HepG2 (cell line): Measurements from ENCODE around the gene C16orf95. TPM values are rescaled to one million over a fixed set of nuclear protein-coding genes. Genes with fewer than 3 reads are reported as not detected.

Experiments
- AGO2 ChIP-seq: fragments of 200-400 bp; formaldehyde crosslinking; optimal IDR thresholded peaks from 2 replicates; pipeline ENCODE3; 2017; ENCODE audit warnings: mild to moderate bottlenecking, low read depth, low read length, moderate library complexity
- CBX5 ChIP-seq: sonication (generic); formaldehyde crosslinking; IDR thresholded peaks from 2 replicates; pipeline ENCODE4 v1.4.0; 2020; ENCODE audit warnings: missing genetic modification reagents, borderline replicate concordance
- KLF9 ChIP-seq: IDR thresholded peaks from 2 replicates; pipeline ENCODE4 v1.6.1; 2016; ENCODE audit warnings: low read depth
- MAFF ChIP-seq: IDR thresholded peaks from 2 replicates; pipeline ENCODE4 v1.6.1; 2011; ENCODE audit warnings: low read depth, low read length, improper control_type of control experiment
- POLR2G ChIP-seq: fragments of 200-400 bp; formaldehyde crosslinking; IDR thresholded peaks from 2 replicates; pipeline ENCODE4 v1.6.1; 2018; ENCODE audit warnings: mild to moderate bottlenecking, low read depth, low read length, moderate library complexity
- ZBTB3 ChIP-seq: sonication (generic); formaldehyde crosslinking; IDR thresholded peaks from 2 replicates; pipeline ENCODE4 v1.4.0; 2020; ENCODE audit warnings: low read depth, mild to moderate bottlenecking, moderate library complexity, missing genetic modification reagents, borderline replicate concordance
- ZBTB38 ChIP-seq: sonication (generic); formaldehyde crosslinking; IDR thresholded peaks from 2 replicates; pipeline ENCODE4 v1.5.1; 2020; ENCODE audit warnings: mild to moderate bottlenecking, missing genetic modification reagents
- ZFP41 ChIP-seq: sonication (generic); formaldehyde crosslinking; IDR thresholded peaks from 2 replicates; pipeline ENCODE4 v1.4.0; 2020; ENCODE audit warnings: mild to moderate bottlenecking, missing genetic modification reagents, borderline replicate concordance
- ZNF230 ChIP-seq: sonication (generic); formaldehyde crosslinking; IDR thresholded peaks from 2 replicates; pipeline ENCODE4 v1.4.0; 2020; ENCODE audit warnings: mild to moderate bottlenecking, missing genetic modification reagents
- ZNF496 ChIP-seq: sonication (generic); formaldehyde crosslinking; IDR thresholded peaks from 2 replicates; pipeline ENCODE4 v1.8.1; 2023; ENCODE audit warnings: mild to moderate bottlenecking, moderate library complexity, missing genetic modification reagents; ENCODE audit not compliant: insufficient replicate concordance
- ZNF549 ChIP-seq: sonication (generic); formaldehyde crosslinking; IDR thresholded peaks from 2 replicates; pipeline ENCODE4 v1.5.0; 2020; ENCODE audit warnings: missing genetic modification reagents
- ZNF605 ChIP-seq: sonication (generic); formaldehyde crosslinking; IDR thresholded peaks from 2 replicates; pipeline ENCODE4 v1.8.0; 2022; ENCODE audit warnings: mild to moderate bottlenecking, missing genetic modification reagents
- ZNF720 ChIP-seq: sonication (generic); formaldehyde crosslinking; IDR thresholded peaks from 2 replicates; pipeline ENCODE4 v1.4.0; 2020; ENCODE audit warnings: missing genetic modification reagents
- ZNF777 ChIP-seq: sonication (generic); formaldehyde crosslinking; IDR thresholded peaks from 2 replicates; pipeline ENCODE4 v1.4.0; 2020; ENCODE audit warnings: missing genetic modification reagents
- ZNF780A ChIP-seq: sonication (generic); formaldehyde crosslinking; IDR thresholded peaks from 2 replicates; pipeline ENCODE4 v1.8.0; 2022; ENCODE audit warnings: mild to moderate bottlenecking, missing genetic modification reagents, moderate library complexity
- ZNF782 ChIP-seq: sonication (generic); formaldehyde crosslinking; IDR thresholded peaks from 2 replicates; pipeline ENCODE4 v1.4.0; 2020; ENCODE audit warnings: missing genetic modification reagents, mild to moderate bottlenecking, borderline replicate concordance
- polyA plus RNA-seq, 8 experiments: library from polyadenylated mRNA; depleted of rRNA in 3 of 8; stranded (reverse) in 7 of 8; unstranded in 1 of 8; fragments of >200 nt; fragmentation: Illumina TruSeq in 4 of 8; extraction: Trizol in 4 of 8; gene quantifications; 2 replicates each; pipeline versions ENCODE4 v1.2.1 to v1.2.3, GENCODE V29; 2011 to 2016; ENCODE audit warnings: low read depth in 4 of 8, missing spikeins in 1 of 8, mixed read lengths in 1 of 8; ENCODE audit not compliant: insufficient read depth in 1 of 8
- total RNA-seq, 5 experiments: library from RNA; depleted of rRNA; stranded (reverse); fragments of >200 nt; fragmentation: Illumina TruSeq; extraction: Trizol; gene quantifications; 2 replicates each; pipeline ENCODE4 v1.2.3, GENCODE V29; 2016; ENCODE audit warnings: low read depth in 1 of 5
- TF ChIP-seq, protein P1 (sequence below): sonication (generic); formaldehyde crosslinking; IDR thresholded peaks from 2 replicates; pipeline ENCODE4 v1.8.1; 2023; ENCODE audit warnings: mild to moderate bottlenecking, missing genetic modification reagents
- TF ChIP-seq, protein P2 (sequence below): sonication (generic); formaldehyde crosslinking; conservative IDR thresholded peaks from 2 replicates; pipeline ENCODE4 v1.4.0; 2020; ENCODE audit warnings: missing genetic modification reagents
- TF ChIP-seq, protein P3 (sequence below): sonication (generic); formaldehyde crosslinking; IDR thresholded peaks from 2 replicates; pipeline ENCODE4 v1.5.0; 2020; ENCODE audit warnings: missing genetic modification reagents, mild to moderate bottlenecking, borderline replicate concordance

The C16orf95 gene
- total and polyA plus RNA-seq, 2 of the 13 experiments (the other 11 are each of a cell fraction or from before 2014, with no cell fraction given): 2.8 to 8.6 TPM

DNA sequence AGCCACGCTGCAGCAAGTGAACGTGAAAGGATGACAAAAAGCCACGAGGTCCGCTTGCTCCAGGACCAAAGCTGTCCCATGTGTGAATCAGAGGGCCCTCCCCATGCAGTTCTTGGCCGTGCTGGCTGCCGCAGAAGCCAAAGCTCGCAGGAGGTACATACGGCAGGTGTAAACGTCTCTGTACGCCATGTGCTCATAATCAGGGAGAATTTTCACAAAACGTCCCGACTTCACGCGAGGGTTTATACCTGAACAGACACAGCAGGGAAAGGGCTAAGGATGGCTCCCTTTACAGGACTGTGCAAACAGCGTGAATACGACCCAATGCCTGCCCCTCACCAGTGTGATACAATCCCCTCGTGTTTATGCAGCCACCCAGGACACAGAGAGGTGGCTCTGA is 41.1 kb upstream of the C16orf95 start (continued):
- TF ChIP-seq ZNF780A (CRISPR knock-in tag) (no peak), POLR2G (peak; percentile 39; the same call in 1 of the 2 replicates), ZBTB38 (CRISPR knock-in tag) (peak; percentile 83), ZNF230 (CRISPR knock-in tag) (no peak), ZNF720 (CRISPR knock-in tag) (no peak), ZNF605 (CRISPR knock-in tag) (no peak), AGO2 (peak; percentile 82), ZNF496 (no peak), ZBTB3 (CRISPR knock-in tag) (no peak), ZNF782 (CRISPR knock-in tag) (no peak), CBX5 (CRISPR knock-in tag) (0 out of 2 replicates have a peak, but pooled peaks have one; percentile 24), ZNF549 (no peak), ZNF777 (no peak), ZFP41 (CRISPR knock-in tag) (0 out of 2 replicates have a peak, but pooled peaks have one; percentile 45), MAFF (no peak), KLF9 (no peak)
- TF ChIP-seq, protein P1, sequence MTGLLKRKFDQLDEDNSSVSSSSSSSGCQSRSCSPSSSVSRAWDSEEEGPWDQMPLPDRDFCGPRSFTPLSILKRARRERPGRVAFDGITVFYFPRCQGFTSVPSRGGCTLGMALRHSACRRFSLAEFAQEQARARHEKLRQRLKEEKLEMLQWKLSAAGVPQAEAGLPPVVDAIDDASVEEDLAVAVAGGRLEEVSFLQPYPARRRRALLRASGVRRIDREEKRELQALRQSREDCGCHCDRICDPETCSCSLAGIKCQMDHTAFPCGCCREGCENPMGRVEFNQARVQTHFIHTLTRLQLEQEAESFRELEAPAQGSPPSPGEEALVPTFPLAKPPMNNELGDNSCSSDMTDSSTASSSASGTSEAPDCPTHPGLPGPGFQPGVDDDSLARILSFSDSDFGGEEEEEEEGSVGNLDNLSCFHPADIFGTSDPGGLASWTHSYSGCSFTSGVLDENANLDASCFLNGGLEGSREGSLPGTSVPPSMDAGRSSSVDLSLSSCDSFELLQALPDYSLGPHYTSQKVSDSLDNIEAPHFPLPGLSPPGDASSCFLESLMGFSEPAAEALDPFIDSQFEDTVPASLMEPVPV: no peak
- TF ChIP-seq, protein P2, sequence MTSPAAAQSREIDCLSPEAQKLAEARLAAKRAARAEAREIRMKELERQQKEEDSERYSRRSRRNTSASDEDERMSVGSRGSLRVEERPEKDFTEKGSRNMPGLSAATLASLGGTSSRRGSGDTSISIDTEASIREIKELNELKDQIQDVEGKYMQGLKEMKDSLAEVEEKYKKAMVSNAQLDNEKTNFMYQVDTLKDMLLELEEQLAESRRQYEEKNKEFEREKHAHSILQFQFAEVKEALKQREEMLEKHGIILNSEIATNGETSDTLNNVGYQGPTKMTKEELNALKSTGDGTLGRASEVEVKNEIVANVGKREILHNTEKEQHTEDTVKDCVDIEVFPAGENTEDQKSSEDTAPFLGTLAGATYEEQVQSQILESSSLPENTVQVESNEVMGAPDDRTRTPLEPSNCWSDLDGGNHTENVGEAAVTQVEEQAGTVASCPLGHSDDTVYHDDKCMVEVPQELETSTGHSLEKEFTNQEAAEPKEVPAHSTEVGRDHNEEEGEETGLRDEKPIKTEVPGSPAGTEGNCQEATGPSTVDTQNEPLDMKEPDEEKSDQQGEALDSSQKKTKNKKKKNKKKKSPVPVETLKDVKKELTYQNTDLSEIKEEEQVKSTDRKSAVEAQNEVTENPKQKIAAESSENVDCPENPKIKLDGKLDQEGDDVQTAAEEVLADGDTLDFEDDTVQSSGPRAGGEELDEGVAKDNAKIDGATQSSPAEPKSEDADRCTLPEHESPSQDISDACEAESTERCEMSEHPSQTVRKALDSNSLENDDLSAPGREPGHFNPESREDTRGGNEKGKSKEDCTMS: no peak
- TF ChIP-seq, protein P3, sequence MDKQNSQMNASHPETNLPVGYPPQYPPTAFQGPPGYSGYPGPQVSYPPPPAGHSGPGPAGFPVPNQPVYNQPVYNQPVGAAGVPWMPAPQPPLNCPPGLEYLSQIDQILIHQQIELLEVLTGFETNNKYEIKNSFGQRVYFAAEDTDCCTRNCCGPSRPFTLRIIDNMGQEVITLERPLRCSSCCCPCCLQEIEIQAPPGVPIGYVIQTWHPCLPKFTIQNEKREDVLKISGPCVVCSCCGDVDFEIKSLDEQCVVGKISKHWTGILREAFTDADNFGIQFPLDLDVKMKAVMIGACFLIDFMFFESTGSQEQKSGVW (CRISPR knock-in tag): no peak
- TF ChIP-seq, all 625 proteins: peak for 10
